Head of caudate nucleus (tissue), 42 donors: ENCODE measurements around the gene PLPP2.

Source experiments
- DNase-seq, 42 donors: peaks; one replicate each; pipeline versions ENCODE4 v3.0.0 to v3.0.0-alpha.2; 2020 to 2021; ENCODE audit warnings: mixed read lengths in 7 of 42
- intact Hi-C: fragments of 100-400 bp; cut with DNase I; formaldehyde crosslinking; loops from one replicate; pipeline ENCODE4 v1.15.0; 2022

The PLPP2 gene

DNA sequence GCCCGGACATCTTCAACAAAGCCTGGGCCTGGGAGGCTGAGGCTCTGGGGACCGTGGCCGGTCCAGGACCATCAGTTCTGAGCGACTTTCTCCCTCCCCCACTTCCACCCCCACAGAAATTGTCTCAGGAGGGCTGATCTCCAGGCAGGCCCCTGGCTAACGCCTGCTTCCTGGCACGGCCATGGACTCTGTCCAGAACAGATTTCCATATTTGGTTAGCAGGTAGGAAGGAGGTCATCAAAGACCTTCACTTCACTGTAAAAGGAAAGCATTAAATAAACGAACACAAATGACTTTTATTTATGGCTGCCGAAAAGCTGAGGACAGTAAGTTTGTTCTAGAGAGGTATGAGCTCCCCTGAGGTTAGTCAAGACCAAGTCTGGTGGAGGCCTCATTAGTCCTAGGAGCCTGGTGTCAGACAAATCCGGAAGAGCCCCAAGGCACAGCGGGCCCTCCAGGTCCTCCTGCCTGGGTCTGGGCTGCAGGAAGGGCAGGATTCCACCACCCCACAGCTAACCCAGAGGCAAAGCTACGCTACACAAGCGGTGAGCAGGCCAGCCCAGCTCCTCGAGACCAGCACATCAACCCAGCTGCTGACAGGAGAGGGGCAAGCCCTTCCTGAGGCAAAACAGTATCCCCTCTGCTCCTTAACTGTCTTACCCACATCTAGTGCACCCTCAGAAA is 4.6 kb upstream of the PLPP2 start:
- intact Hi-C loops: no loop called here
- peak in 1 of 42 donors; percentile 22 for DNase-seq

DNA sequence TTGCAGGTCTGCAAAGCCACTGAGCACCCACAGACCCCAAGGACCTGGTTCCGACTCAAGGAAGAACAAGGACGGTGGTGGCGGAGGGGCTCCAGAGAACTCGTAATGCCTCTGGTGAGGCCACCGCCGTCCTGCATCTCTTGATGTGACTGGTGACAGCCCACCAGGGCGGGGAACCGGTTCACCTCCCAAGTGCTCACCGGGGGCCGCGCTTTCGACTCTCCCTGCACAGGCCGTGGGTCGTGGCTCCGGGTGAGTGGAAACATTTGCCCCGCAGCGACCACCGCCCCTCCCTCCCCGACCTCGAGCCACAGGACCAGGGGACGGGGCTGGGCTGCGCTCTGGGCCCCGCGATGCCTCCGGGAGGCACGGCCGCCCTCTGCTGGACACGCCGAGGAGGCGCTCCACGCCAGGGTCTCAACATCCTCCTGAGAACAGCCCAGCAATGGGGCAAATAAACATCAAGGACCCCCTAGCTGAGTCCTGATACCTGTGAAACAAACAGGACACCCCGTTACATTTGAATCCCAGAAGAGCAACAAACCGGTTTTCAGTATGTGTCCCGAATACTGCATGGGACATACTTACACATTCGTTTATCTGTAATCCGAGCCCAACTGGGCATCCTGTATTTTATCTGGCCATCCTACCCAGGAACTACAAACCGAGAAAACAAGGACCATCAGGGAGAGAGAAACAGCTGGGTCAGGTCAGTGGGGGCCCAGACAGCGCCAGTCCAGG is 3.9 kb upstream of the PLPP2 start:
- DNase-seq: peak in 32 of 42 donors; percentile 31 to 82 (median 59)
- intact Hi-C loops: no loop called here

DNA sequence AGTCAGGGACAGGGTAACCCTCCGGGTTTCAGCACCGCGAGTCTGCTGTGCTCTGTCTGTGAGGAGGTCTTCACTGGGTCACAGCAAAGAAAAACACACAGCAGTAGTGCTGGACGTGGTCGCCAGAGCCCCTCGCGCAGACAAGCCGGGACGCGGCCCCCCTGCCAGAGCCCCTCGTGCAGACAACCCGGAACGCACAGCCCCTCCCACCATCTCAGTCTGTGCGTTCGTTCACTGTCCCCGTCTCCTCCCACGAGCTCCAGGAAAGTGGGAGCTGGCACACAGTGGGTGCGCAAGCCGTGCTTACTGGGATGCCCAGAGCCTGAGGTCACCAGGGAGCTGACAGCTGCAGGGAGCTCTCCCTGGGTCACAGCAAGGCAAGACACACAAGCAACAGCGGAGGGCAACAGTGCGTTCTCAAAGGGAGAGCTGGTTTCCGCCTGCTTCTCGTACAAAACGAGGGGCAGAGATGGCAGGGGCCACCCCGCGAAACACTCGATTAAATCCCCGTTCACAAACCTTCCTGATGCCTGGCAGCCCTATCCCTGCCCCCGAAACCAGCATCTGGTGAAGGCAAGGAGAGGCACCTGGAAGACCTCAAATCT is 3.2 kb upstream of the PLPP2 start:
- DNase-seq: peak in 22 of 42 donors; percentile 11 to 65 (median 45)
- intact Hi-C loops: no loop called here

DNA sequence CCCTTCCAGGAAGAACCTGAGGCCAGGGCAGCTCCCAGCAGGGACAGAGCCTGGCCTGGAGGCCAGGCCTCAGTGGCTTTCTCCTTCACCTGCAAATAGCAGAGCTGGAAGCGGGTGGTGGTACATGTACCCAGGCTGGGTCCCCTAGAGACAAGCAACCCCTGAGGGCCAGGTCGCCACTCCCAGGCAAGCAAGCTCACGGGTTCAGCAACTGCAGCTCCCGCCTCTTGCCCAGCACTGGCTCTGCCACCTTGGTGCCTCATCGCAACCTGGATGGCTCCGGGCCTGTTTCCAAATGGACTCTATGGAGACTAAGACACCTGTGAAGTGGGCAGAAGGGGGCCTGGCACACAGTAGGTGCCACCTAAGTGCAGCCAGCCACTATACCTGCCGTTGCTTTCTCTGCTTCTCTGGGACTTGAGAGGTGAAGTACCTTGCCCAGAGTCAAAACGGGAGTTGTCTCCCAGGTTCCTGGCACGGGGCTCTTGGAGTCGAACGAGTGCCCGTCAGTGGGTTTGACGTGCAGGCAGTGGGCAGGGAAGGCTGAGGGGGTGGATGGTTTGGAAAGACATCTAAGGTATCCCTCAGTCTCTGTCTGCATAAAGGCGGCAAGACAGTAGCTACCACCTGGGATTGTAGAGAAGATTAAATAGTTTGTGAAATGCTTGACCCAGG is 2.4 kb upstream of the PLPP2 start:
- DNase-seq: peak in 2 of 42 donors; percentile 14 to 42
- intact Hi-C loops: no loop called here

DNA sequence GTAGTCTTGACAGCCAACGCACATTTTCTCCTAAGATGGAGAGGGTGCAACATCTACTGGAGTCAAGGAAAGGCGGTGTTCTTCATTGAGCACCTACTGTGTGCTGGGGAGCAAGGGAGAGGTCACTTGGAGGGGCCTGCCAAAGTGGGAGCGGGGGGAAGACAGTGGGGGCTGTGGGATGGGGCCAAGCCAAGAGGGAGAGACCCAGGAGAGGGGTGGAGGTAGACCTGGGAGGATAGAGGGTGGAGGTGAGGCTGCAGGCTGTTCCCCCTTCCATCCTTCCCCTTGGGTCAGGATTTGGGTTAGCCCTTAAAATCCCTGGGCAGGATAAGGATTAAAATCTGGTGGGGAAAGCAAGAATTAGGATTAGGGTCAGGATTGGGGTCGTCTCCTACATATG is 1.7 kb upstream of the PLPP2 start:
- intact Hi-C loops: no loop called here
- DNase-seq: peak in 1 of 42 donors; percentile 21

DNA sequence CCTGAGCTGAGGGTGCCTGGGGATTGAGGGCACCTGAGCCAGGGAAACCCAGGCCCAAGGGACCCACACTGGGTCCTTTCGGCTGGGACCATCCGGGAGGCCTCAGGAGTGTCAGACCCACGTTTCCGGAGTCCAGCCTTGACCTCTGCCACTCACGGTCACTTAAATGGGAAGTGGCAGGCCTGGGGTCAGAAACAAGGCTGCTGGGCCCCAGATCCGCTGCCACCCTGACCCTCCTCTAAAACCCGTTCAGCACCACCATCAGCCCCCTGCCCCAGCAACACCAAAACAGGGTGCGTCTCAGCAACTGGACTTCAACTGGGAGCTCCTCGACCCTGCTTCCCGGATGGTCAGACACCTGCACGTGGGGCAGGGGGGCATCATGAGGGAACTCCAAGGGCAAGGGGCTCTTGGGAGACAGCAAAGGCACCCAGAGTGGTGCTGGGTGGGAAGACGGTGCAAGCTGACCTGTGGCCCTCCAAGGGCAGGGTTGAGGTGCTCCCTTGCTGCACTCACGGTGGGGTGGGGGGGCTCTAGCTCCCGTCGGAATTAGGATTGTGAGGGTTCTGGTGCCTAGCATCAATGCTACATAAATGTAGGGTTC is 1.2 kb upstream of the PLPP2 start:
- intact Hi-C loops: no loop called here
- peak in 2 of 42 donors; percentile 7 to 41 for DNase-seq

DNA sequence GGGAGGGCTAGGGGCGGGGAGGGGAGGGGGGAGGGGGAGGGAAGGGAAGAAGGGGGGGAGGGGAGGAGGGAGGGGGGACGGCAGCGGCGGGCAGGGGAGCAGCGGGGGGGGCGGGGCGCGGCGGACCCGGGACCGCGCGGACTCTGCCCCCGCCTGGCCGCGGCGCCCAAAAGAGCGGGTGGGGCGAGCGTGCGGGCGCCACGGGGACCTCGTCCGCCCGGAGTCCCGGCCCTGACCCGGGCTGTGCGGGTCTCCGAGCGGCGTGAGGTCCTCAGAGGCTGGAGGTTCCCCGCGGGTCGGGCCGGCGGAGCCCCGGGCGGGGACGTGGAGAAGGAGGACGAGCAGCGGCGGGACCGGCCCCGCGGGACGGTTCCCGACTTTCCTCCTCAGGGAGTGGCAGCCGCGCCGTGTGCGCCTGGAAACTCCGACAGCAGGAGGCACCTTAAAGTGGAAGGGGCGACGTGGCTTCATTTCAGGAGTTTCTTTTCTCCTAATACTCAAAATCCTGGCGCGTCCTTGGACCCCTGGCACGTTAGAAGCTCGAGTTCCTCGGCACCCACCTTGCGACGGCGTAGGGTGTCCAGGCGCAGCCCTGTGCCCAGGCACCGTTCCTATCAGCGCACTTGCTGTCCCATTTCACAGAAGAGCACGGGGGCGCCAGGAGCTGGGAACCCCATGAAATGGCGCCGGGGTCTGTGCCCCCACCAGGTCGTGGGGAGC is 518 bp upstream of the PLPP2 start:
- peak in 24 of 42 donors; percentile 9 to 74 (median 40) for DNase-seq
- intact Hi-C loops: no loop called here

DNA sequence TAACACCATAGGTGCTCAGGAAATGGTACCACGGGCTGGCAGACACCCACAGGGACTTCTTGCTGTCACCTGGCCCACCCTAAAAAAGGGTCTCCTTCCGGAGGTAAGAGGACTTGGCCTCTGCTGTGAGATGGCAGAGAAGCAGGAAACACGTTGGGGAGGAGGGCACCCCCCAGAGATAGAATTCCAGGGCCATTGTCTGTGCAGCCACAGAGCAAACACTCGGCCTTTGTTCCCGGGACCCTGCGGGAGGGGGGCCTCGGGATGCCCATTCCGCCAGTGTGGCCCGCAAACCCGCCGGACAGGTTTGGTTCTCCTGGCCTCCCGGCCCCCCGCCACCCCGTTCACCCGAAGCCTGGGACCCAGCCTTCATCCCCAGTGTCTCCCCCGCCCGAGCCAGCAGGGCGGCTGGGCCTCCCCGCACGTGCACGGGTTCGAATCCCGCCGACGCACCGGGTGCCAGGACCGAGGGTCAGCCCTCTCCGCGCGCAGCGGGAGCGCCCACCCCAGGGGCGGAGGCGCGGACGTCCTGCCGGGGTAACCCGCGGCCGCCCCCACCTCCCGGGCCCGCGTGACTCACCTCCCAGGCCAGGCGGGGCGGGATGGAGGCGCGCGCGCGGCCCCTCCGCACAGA is 714 bp downstream of the PLPP2 start:
- intact Hi-C loops: no loop called here
- peak; percentile 59 to 94 (median 88) for DNase-seq

DNA sequence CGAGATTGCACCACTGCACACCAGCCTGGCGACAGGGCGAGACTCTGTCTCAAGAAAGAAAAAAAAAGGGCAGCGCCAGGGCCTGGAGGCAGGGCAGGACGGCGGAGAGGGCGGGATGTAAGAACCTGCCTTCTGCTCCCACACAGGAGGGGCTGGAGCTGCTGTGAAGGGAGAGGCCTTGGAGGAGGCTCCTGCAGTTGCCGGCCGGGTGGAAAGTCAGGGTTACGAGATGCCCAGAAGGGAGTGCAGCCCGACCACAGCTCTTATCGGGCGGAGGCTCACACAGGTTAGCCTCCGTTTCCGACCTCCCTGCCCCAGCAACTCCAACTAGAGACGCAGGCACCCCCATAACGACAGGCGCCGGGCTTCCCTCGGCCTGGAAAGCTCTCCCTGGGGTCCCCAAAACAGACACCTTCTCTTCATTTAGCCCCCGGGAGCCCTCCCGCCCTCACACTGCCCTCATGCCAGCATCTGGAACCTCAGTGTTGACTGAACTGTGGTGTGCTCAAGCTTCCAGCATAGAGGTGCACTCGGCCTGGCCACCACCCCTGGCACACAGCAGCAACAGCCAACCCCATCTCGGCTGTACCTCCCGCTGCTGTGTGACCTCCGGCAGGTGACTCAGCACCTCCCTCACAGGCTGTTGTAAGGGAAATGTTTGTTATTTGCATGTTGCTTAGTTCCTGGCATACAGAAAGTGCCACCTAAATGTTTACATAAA is 1.4 kb downstream of the PLPP2 start:
- intact Hi-C loops: no loop called here
- DNase-seq: peak in 7 of 42 donors; percentile 8 to 42 (median 30)

DNA sequence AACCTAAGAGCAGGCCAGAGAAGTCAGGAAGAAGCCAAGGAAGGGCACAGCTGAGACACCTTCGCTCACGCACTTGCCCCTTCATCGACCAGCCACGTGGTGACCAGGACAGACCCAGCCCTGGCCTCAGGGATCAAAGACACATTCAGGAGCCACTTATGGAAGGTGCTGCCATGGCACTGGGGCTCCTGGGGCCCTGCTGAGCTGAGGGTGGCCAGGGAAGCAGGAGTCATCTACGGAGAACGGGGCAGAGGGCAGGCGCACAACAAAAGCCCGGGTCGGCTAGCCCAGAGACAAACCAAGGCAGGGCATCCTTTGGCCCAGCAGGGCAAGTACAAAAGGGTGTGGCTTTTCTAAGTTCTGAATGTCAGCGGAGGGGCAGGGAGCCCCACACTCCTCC is 2.3 kb downstream of the PLPP2 start:
- intact Hi-C loops: no loop called here
- peak in 4 of 42 donors; percentile 22 to 37 (median 30) for DNase-seq

DNA sequence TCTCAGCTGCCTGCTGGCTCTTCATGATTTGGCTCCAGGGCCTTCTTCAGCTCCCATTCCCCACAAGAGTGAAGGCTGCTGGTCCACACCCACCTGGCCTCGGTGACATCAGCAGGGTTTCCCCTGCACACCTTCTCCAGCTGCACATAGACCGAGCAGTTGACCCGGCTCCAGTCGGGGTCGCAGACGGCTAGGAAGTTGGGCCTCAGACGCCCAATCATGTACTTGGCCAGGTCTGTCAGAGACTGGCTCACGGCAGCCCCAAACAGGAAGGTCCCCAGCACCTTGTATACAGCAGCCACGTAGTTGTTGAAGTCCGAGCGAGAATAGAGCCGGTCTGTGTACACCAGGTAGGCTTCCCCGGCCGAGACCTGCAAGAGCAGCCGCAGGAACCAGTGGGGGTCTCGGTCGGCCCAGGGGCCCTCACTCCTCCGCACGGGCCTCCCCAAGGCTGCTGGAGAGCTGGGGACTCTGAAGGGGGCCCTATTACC is 3.8 kb downstream of the PLPP2 start:
- DNase-seq: peak in 4 of 42 donors; percentile 3 to 37 (median 23)
- intact Hi-C loops: no loop called here

DNA sequence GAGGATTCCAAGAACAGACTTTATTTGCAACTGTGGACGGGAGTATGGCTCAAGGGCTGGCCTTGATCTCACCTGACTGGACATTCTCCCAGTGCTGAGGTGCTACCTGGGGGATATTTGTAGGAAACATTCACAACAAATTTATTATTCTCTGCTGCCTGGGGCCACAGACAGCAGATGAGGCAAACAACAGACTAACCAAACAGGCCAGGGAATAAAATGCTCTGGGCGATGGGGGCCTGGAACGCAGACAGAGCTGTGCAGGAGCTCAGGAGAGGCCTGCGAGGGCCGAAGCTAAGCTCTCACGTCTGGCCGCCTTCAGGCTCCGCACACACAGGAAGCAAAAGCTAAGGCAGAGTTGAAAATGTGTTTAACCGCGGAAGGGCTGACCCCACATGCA is 7.8 kb downstream of the PLPP2 start:
- intact Hi-C loops: no loop called here
- peak in 2 of 42 donors; percentile 9 to 18 for DNase-seq

DNA sequence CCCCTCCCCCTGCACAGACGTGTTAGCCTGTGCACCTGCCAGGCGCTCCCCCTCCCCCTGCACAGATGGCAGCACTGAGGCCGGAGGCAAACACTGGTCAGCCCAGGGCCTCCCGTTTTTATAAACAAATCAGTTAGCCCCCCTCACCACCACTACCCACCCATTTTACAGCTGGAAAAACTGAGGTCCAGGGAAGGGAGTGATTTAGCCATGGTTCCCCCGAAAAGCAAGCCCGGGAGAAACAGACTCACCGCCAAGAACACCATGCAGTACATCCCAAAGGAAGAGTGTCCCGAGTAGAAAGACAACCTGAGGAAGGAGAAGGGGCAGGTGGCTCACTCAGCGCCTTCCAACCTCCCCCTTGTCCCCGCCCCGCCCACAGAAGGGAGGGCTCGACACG is 8.7 kb downstream of the PLPP2 start:
- DNase-seq: peak in 1 of 42 donors; percentile 5
- intact Hi-C loops: no loop called here

DNA sequence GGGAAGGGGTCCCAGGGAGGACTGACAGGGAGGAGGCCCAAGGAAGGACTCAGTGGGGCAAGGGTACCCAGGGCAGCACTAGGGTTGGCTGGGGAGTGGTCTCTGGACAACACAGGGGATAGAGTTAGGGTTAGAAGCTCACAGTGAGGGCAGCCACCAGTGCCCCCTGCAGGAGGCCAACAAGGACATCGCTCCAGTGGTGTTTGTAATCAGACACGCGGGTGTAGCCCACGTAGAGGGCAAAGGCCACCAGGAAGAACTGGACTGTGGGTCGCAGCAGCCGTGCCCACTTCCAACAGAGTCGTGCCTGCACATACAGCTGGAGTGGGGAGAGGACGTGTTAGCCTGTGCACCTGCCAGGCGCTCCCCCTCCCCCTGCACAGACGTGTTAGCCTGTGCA is 9.2 kb downstream of the PLPP2 start:
- intact Hi-C loops: no loop called here
- DNase-seq: peak in 1 of 42 donors; percentile 14

DNA sequence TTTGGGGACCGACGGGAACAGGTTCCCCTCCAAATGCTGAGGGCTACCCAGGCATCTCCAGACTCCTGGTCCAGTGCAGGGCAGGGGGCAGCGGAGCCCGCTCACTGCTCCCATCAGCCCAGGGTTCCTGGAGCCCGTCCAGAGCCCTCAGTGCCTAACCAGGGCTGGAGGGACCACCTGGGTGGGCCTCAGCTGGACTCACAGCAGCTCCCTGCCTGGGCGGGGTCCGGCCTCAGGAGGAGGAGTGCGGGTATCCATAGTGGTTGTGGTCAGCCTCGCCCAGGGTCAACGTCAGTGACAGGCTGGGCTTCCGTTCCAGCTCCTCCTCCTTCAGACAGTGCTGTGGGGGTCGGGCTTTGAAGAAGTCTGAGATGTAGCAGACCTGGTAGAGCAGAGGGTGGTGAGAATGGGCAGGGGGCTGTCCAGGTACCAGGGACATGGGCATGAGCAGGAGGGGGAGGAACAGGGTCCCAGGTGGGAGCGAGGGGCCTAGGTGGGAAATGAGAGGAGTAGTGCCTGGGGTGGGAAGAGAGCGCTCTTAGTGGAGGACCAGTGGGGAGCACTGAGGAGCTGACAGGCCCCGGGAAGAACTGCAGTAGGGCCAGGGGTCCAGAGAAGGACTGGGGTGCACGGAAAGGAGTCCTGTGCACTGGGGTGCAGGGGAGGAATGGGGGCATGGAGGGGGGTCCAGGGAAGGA is 9.9 kb downstream of the PLPP2 start:
- peak in 1 of 42 donors; percentile 22 for DNase-seq
- intact Hi-C loops: no loop called here

DNA sequence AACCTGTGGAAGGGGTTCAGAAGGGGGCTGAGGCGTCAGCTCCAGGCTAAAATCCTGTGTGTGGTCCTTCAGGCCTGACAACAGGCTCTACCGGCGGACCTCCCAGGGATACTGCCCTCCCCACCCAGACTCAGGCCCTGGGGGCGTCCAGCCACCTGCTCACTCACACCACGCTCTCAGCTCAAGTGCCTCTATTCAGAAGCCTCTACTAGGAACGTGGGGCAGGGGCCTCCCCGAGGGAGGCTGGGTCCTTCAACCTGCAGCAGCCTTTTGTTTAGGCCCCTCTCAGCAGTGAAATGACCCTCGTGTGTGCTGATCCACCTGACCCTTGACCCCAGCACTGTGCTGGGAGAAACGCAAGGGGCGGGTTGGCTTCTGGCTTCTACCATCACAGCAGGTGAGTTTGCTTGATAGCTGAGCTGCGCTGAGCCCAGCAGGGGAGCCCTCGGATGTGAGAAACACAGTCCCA is 10.6 kb downstream of the PLPP2 start:
- no peak for DNase-seq
- intact Hi-C loops: no loop called here

DNA sequence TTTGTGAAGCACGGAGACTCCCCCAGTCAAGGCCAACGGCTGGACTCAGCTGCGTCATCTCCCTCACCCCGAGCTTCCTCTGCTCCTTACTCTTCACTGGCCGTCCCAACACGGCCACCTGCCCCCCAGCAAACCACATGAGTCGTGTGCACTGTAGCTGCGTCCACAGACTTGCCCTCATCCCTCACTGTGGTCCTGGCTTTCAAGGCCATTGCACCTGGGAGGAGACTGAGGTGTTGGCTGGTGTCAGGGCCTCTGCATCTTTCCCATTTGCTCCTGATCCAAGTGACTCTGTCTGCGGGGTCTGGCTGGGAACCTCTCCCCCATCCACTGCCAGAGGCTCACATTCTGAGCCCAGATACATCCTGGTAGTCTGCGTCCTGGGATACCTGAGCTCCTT is 11.5 kb downstream of the PLPP2 start:
- DNase-seq: no peak

More for the DNA sequence above, 11.5 kb downstream of the PLPP2 start:
- intact Hi-C loops: no loop called here
